ENCODE data around the gene MTHFR. TPM values are rescaled to one million over a fixed set of nuclear protein-coding genes. Genes with fewer than 3 reads are reported as not detected.

Gene MTHFR
- total and polyA plus RNA-seq, 2 of the 4 experiments (the other 2 are of a cell fraction): 7.3 to 7.4 TPM

DNA sequence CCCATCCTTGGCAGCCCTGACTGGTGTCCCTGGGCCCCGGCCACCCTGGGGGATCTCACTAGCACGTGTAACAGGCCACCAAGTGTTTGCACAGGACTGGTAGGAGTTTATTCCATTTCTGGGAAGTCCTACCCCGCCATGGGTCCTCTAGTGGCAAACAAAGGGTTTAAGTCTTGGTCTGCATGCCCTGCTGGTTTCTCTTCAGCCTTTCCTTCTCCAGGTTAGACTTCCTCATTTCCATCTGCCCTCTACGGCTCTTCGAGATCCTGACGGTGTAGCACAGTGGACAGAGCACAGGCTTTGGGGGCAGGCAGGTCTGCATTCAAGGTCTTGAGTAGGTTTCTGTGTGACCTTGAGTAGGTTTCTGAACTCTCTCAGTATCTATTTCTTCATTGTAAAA is 67.0 kb downstream of the MTHFR start:
- in situ Hi-C loops (cut with MboI; ENCODE audit: low sequenced_read_pairs) (no loop called here), dilution Hi-C loops (cut with HindIII; ENCODE audit: low sequenced_read_pairs, unreplicated experiment) (no loop called here), intact Hi-C loops (cut with micrococcal nuclease) (loop anchor here (10.0 kb wide), 1 partner anchor 464 kb away; the partner anchor contains the start of gene UBIAD1)
- no TSS peak for BruUV-seq (replicated peaks)
- H4K91ac ChIP-seq (ENCODE audit: insufficient read depth, low read depth, low read length): no peak overlapping the region
- H3K36me3 ChIP-seq (ENCODE audit: control insufficient read depth, insufficient read depth, low read length): no peaks in the 10 kb centered on the region
- H3K4me3 ChIP-seq (ENCODE audit: insufficient read depth, low read depth, low read length): no peak overlapping the region
- DNase-seq: no peak
- peaks cover 4% of the 10 kb centered on the region; the same call in 1 of the 2 replicates for H4K20me1 ChIP-seq (ENCODE audit: insufficient read depth, low read length)
- H3K4ac ChIP-seq (ENCODE audit: low read depth, low read length): no peak overlapping the region
- H2AK9ac ChIP-seq (replicated peaks; ENCODE audit: low read depth, low read length, poor library complexity): no peak overlapping the region
- peaks cover 13% of the 10 kb centered on the region; the same call in 1 of the 2 replicates for H3K9me1 ChIP-seq (ENCODE audit: insufficient read depth, low read length)
- no CpG with 5 or more reads among the region's 6 CpGs for WGBS, 2 experiments (ENCODE audit: extremely low coverage in 2 of 2, insufficient read length in 1 of 2)
- H4K5ac ChIP-seq (ENCODE audit: low read depth, low read length): no peak overlapping the region
- CTCF ChIA-PET: no interaction called here
- no peak overlapping the region for H4K8ac ChIP-seq (ENCODE audit: low read depth in 2 of 2, low read length in 2 of 2)
- no peak overlapping the region for H3K18ac ChIP-seq (ENCODE audit: low read depth, low read length)
- H2AK5ac ChIP-seq (ENCODE audit: low read depth, low read length): no peak overlapping the region
- H2BK5ac ChIP-seq (ENCODE audit: low read depth, low read length, poor library complexity, severe bottlenecking): no peak overlapping the region
- H3K4me2 ChIP-seq (ENCODE audit: low read depth, low read length): no peak overlapping the region
- no peak overlapping the region for H3K27ac ChIP-seq (ENCODE audit: insufficient read depth, low read length)
- 0 out of 2 replicates have a peak, but pooled peaks cover 3% of the 10 kb centered on the region for H3K4me1 ChIP-seq (ENCODE audit: control insufficient read depth, insufficient read depth, low read length)
- H3K23ac ChIP-seq (ENCODE audit: low read depth, low read length): no peak overlapping the region
- no peak overlapping the region for H3K9ac ChIP-seq (ENCODE audit: low read depth, low read length)
- H2BK120ac ChIP-seq (ENCODE audit: low read depth, low read length): no peak overlapping the region
- H2AFZ ChIP-seq (replicated peaks; ENCODE audit: low read length, poor library complexity): no peak overlapping the region
- POLR2A ChIA-PET (ENCODE audit: unreplicated experiment): no interaction called here
- no peak overlapping the region for H2BK15ac ChIP-seq (ENCODE audit: low read depth, low read length)
- TF ChIP-seq, protein P1, sequence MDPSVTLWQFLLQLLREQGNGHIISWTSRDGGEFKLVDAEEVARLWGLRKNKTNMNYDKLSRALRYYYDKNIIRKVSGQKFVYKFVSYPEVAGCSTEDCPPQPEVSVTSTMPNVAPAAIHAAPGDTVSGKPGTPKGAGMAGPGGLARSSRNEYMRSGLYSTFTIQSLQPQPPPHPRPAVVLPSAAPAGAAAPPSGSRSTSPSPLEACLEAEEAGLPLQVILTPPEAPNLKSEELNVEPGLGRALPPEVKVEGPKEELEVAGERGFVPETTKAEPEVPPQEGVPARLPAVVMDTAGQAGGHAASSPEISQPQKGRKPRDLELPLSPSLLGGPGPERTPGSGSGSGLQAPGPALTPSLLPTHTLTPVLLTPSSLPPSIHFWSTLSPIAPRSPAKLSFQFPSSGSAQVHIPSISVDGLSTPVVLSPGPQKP (IDR thresholded peaks at IDR 0.05; ENCODE audit: borderline replicate concordance, low read depth, low read length): no peak
- TF ChIP-seq RAD21 (IDR thresholded peaks at IDR 0.05; ENCODE audit: low read length): no peak
- no peak for TF ChIP-seq MAFK (IDR thresholded peaks at IDR 0.05; ENCODE audit: low read depth, low read length)
- TF ChIP-seq NFE2L2 (IDR thresholded peaks at IDR 0.05; ENCODE audit: low read depth, low read length): no peak
- TF ChIP-seq MXI1 (IDR thresholded peaks at IDR 0.05; ENCODE audit: borderline replicate concordance, low read depth, low read length): no peak
- no peak for TF ChIP-seq SMC3 (IDR thresholded peaks at IDR 0.05; ENCODE audit: low read depth, low read length)
- TF ChIP-seq, protein P2, sequence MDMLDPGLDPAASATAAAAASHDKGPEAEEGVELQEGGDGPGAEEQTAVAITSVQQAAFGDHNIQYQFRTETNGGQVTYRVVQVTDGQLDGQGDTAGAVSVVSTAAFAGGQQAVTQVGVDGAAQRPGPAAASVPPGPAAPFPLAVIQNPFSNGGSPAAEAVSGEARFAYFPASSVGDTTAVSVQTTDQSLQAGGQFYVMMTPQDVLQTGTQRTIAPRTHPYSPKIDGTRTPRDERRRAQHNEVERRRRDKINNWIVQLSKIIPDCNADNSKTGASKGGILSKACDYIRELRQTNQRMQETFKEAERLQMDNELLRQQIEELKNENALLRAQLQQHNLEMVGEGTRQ (IDR thresholded peaks at IDR 0.05; ENCODE audit: low read depth, low read length): no peak
- no peak for TF ChIP-seq CEBPB (IDR thresholded peaks at IDR 0.05; ENCODE audit: low read depth, low read length)
- TF ChIP-seq POLR2A (IDR thresholded peaks at IDR 0.05; ENCODE audit: low read depth, low read length): no peak
- H3K9me3 ChIP-seq (ENCODE audit: control insufficient read depth, insufficient read depth, low read length): no peaks in the 10 kb centered on the region
- no peak for ATAC-seq (ENCODE audit: low read depth)
- H3K56ac ChIP-seq (ENCODE audit: extremely low read depth, insufficient read depth, low read length): no peak overlapping the region
- no peak overlapping the region for H3K14ac ChIP-seq (replicated peaks; ENCODE audit: low read depth, low read length)
- H3K27me3 ChIP-seq (ENCODE audit: control insufficient read depth, insufficient read depth, low read length): no peaks in the 10 kb centered on the region
- peaks cover 22 to 32% of the 10 kb centered on the region in 2 experiments for H3K79me1 ChIP-seq (ENCODE audit: low read depth in 1 of 2, low read length in 2 of 2)
- no peak overlapping the region for H2BK20ac ChIP-seq (ENCODE audit: low read depth, low read length)
